GM20431 (cell line): ENCODE measurements around the gene KIF26A.

Experiments used
- in situ Hi-C: fragments of 300-500 bp; cut with MseI, MboI; formaldehyde crosslinking; loops from one replicate; pipeline ENCODE4 v1.15.0; 2020; ENCODE audit warnings: low sequenced_read_pairs; ENCODE audit not compliant: unreplicated experiment

The KIF26A gene

DNA sequence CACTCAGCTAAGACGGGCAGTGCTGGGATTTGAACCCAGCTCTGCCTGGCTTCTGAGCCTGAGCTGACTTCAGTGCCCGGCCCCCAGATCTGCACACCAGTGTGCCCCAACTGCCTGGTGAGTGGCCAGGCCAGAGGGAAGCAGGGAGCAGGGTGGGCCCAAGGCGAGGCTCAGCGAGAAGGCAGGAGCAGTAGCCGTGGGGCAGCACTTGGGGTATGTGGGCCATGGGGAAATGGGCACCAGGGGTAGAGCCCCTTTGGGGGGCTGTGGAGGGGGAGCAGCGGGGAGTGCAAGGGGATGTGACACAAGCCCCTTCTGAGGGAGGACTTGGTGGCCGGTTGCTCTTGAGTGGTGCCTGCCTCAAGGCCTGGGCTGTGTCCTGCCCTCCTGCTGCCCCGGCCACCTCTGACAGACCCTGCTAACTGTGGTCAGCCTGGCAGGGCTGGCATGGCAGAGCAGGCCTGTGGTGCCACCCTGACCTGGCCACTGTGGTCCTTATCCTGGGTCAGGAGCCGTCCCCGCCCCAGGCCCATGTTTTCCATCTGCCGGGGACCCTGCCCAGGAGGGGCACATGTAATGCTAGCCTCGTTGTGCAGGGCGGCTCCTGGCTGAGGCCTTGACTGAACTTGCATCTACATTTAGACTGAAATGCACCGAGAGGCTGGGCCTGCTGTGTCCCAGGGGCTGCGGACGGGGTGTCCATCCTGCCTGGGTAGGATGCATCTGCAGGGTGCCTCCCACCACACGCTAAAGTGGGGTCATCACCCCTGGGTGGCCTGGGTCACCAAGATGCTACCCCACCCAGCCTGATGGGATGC is 90.5 kb downstream of the KIF26A start:
- in situ Hi-C loops: no loop called here

DNA sequence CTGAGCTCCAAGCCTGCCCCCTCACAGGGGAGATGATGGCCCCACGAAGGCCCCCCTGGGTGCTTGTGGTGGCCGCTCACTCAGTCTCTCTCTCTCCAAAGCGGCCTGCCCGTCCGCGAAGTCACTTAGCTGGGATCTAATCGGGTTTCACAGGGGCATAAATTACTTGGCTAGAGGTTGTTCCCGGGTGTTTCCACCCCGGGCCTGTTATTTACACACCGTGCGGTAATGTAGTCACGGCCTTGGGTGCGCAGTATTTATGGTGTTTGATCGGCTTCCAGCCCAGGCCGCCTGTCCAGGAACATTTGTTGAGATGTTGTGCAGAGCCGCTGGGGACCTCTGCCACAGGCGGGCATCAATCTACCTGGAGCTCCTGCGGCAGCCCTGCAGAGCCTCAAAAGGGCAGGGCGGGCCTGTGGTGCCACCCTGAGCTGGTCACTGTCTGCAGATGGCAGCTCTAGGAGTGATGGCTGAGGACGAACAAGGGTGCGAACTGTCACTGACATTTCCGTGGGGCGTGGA is 91.2 kb downstream of the KIF26A start:
- in situ Hi-C loops: no loop called here

DNA sequence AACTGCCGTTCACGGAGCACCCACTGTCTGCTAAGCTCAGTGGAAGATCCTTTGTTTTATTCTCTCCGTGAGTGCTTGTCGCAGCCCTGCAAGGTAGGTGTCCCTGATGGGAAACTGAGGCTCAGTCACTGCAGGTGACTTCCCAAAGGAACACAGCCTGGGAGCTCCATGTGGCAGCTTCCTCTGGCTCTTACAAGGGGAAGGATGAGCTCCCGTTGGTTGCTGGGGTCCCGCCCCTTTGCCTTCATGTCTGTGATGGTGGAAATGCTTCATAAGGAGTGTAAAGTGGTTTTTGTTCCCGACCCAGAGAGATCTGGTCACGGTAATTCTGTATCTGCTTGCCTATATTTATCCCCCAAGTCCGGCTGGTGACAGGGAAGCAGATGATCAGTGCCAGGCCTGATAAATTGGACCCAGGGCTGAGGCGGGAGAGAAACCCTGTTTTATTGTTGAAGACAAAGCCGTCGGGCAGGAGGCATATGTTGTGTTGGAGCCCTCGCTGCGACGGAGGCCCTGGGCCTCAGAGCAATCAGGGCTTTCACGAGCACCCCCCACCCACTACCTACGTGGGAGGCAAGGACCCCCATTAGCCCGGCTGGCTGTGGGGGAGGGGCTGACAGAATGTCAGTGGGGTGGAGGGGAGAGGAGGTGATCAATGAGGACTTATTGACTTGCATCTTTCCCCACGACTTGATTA is 91.9 kb downstream of the KIF26A start:
- in situ Hi-C loops: no loop called here
